GM18870 (cell line): Measurements from ENCODE around the gene LGR6.
"Not testable (repeated sequence)": the region's sequence is repeated elsewhere in the genome, so short reads cannot be mapped to it uniquely, and the experiment has no call there.

Source experiments
- ATAC-seq: cut with Tn5 transposase; IDR thresholded peaks from one replicate; pipeline ENCODE4 v1.9.1; 2021; ENCODE audit warnings: moderate library complexity; ENCODE audit not compliant: unreplicated experiment

Gene LGR6

GRCh38 chr1:202261209-202261958 lies 67.8 kb downstream of the LGR6 start:
- ATAC-seq: not testable (repeated sequence)

- ATAC-seq: no peak
Observed at GRCh38 chr1:202263628-202264027, 70.0 kb downstream of the LGR6 start.

- ATAC-seq: no peak
Observed at GRCh38 chr1:202264300-202264699, 70.7 kb downstream of the LGR6 start.

GRCh38 chr1:202264726-202265125 lies 71.1 kb downstream of the LGR6 start:
- no peak for ATAC-seq

GRCh38 chr1:202266061-202266765 lies 72.6 kb downstream of the LGR6 start:
- ATAC-seq: no peak

- no peak for ATAC-seq
Observed at GRCh38 chr1:202268032-202268431, 74.4 kb downstream of the LGR6 start.

- no peak for ATAC-seq
Observed at GRCh38 chr1:202268817-202269216, 75.2 kb downstream of the LGR6 start.

GRCh38 chr1:202270871-202271326 lies 77.3 kb downstream of the LGR6 start:
- ATAC-seq: no peak

- ATAC-seq: no peak
Observed at GRCh38 chr1:202272103-202272845, 78.7 kb downstream of the LGR6 start.

GRCh38 chr1:202274611-202275010 lies 81.0 kb downstream of the LGR6 start:
- no peak for ATAC-seq

GRCh38 chr1:202275061-202275770 lies 81.6 kb downstream of the LGR6 start:
- ATAC-seq: no peak

- ATAC-seq: no peak
Observed at GRCh38 chr1:202276081-202276715, 82.6 kb downstream of the LGR6 start.

- ATAC-seq: no peak
Observed at GRCh38 chr1:202276920-202277319, 83.3 kb downstream of the LGR6 start.

- no peak for ATAC-seq
Observed at GRCh38 chr1:202278751-202279150, 85.2 kb downstream of the LGR6 start.

- no peak for ATAC-seq
Observed at GRCh38 chr1:202279806-202280205, 86.2 kb downstream of the LGR6 start.

- no peak for ATAC-seq
Observed at GRCh38 chr1:202280595-202280994, 87.0 kb downstream of the LGR6 start.

- no peak for ATAC-seq
Observed at GRCh38 chr1:202281316-202282024, 87.9 kb downstream of the LGR6 start.

- ATAC-seq: no peak
Observed at GRCh38 chr1:202282025-202282371, 88.4 kb downstream of the LGR6 start.

GRCh38 chr1:202282596-202283283 lies 89.1 kb downstream of the LGR6 start:
- ATAC-seq: no peak
